ENCODE measurements around the gene S100A2. TPM values are rescaled to one million over a fixed set of nuclear protein-coding genes. Genes with fewer than 3 reads are reported as not detected.

Gene S100A2
- total RNA-seq, 1 experiment from 2014 or later = 4.5 TPM

DNA sequence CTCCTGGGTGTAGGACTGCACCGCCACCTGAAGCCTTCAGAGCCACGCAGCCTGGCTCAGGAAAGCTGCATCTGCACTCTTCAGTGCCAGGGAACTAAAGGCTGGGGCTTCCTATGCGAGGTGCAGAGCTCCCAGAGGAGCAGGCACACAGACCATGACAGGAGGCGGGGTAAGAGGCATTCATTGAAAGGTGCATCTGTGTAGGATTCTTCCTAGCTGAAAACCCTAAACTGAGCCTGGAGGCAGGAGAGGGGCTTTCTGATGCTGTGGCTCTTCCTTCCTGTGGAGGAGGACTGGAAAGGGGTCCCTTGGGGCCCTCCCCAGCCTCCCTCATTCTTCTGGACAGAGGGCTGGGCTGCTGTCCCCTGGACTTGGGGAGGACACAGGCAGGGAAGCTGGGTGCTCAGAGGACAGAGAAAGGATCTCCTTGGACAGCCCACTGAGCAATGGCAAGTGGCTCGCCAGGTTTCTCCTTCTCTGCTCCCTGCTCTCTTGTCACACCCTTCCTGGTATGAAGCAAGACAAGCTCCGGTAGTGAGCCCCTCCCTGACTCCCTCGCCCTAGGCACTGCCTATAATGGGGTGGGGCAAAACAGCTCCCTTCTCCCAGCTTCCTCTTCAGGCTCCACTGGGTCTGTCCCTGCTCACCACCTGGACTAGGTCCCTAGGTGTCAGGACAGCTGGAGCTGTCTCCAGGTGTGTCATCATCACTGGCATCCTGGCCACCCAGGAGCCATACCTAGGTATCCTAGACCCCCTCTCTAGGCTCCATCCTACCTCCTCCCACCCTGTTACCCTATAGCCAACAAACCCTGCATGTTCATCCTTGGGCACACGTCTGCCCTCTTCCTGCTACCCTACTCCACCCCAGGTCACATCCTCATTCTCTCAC lies 49.9 kb downstream of the S100A2 start:
- ChIA-PET CTCF (no interaction called here), POLR2A (ENCODE audit: low non-redundant PET) (no interaction called here)
- no peak overlapping the region for H3K27ac ChIP-seq (ENCODE audit: low read depth, low read length, poor library complexity, severe bottlenecking)
- no peak overlapping the region for H3K4me3 ChIP-seq (ENCODE audit: low read depth, low read length, poor library complexity, severe bottlenecking)
- H3K27me3 ChIP-seq (replicated peaks; ENCODE audit: insufficient read depth, low read depth, low read length, poor library complexity) = no peaks in the 10 kb centered on the region
- H3K4me1 ChIP-seq (ENCODE audit: insufficient read depth, low read length, poor library complexity, severe bottlenecking) = no peaks in the 10 kb centered on the region
- no TSS peak for BruUV-seq (replicated peaks)
- DNase-seq (ENCODE audit: low spot score) = no peak
- TF ChIP-seq EZH2 (IDR thresholded peaks at IDR 0.05; ENCODE audit: borderline replicate concordance, low read depth, low read length, poor library complexity, severe bottlenecking) = no peak
- TF ChIP-seq, protein P1, sequence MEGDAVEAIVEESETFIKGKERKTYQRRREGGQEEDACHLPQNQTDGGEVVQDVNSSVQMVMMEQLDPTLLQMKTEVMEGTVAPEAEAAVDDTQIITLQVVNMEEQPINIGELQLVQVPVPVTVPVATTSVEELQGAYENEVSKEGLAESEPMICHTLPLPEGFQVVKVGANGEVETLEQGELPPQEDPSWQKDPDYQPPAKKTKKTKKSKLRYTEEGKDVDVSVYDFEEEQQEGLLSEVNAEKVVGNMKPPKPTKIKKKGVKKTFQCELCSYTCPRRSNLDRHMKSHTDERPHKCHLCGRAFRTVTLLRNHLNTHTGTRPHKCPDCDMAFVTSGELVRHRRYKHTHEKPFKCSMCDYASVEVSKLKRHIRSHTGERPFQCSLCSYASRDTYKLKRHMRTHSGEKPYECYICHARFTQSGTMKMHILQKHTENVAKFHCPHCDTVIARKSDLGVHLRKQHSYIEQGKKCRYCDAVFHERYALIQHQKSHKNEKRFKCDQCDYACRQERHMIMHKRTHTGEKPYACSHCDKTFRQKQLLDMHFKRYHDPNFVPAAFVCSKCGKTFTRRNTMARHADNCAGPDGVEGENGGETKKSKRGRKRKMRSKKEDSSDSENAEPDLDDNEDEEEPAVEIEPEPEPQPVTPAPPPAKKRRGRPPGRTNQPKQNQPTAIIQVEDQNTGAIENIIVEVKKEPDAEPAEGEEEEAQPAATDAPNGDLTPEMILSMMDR (conservative IDR thresholded peaks at IDR 0.05; ENCODE audit: low read depth, low read length) = no peak
- H3K9me3 ChIP-seq (ENCODE audit: low read depth, low read length, poor library complexity, severe bottlenecking) = no peaks in the 10 kb centered on the region
- H3K36me3 ChIP-seq (ENCODE audit: insufficient read depth, low read length, poor library complexity, severe bottlenecking) = no peaks in the 10 kb centered on the region
- intact Hi-C loops (cut with micrococcal nuclease; ENCODE audit: unreplicated experiment) = loop anchor here (10.0 kb wide), 2 partner anchors 259 to 469 kb away; partner anchors contain the start of genes RAB13 and SLC27A3

GRCh38 chr1:153513666-153514065 lies 52.0 kb downstream of the S100A2 start:
- intact Hi-C loops (cut with micrococcal nuclease; ENCODE audit: unreplicated experiment) = loop anchor here (5.0 to 10.0 kb wide), 3 partner anchors 159 to 471 kb away; partner anchors contain the start of genes ILF2, RAB13 and SLC27A3

GRCh38 chr1:153513023-153513422 lies 52.6 kb downstream of the S100A2 start:
- no peaks in the 10 kb centered on the region for H3K9me3 ChIP-seq (ENCODE audit: low read depth, low read length, poor library complexity, severe bottlenecking)
- BruUV-seq (replicated peaks) = no TSS peak
- H3K4me1 ChIP-seq (ENCODE audit: insufficient read depth, low read length, poor library complexity, severe bottlenecking) = no peaks in the 10 kb centered on the region
- no peak overlapping the region for H3K4me3 ChIP-seq (ENCODE audit: low read depth, low read length, poor library complexity, severe bottlenecking)
- no peaks in the 10 kb centered on the region for H3K27me3 ChIP-seq (replicated peaks; ENCODE audit: insufficient read depth, low read depth, low read length, poor library complexity)
- POLR2A ChIA-PET (ENCODE audit: low non-redundant PET) = no interaction called here
- no peaks in the 10 kb centered on the region for H3K36me3 ChIP-seq (ENCODE audit: insufficient read depth, low read length, poor library complexity, severe bottlenecking)
- no peak overlapping the region for H3K27ac ChIP-seq (ENCODE audit: low read depth, low read length, poor library complexity, severe bottlenecking)
- no peak for DNase-seq (ENCODE audit: low spot score)
- intact Hi-C loops (cut with micrococcal nuclease; ENCODE audit: unreplicated experiment) = loop anchor here (5.0 to 10.0 kb wide), 3 partner anchors 159 to 472 kb away; partner anchors contain the start of genes ILF2, RAB13 and SLC27A3
- CTCF ChIA-PET = no interaction called here
- TF ChIP-seq, protein P1 (conservative IDR thresholded peaks at IDR 0.05; ENCODE audit: low read depth, low read length) = 0 out of 2 replicates have a peak, but pooled peaks have one; percentile 33
- no peak for TF ChIP-seq EZH2 (IDR thresholded peaks at IDR 0.05; ENCODE audit: borderline replicate concordance, low read depth, low read length, poor library complexity, severe bottlenecking)

More at GRCh38 chr1:153513666-153514065, 52.0 kb downstream of the S100A2 start:
- POLR2A ChIA-PET (ENCODE audit: low non-redundant PET) = no interaction called here
- TF ChIP-seq EZH2 (IDR thresholded peaks at IDR 0.05; ENCODE audit: borderline replicate concordance, low read depth, low read length, poor library complexity, severe bottlenecking) = no peak
- TF ChIP-seq, protein P1 (conservative IDR thresholded peaks at IDR 0.05; ENCODE audit: low read depth, low read length) = no peak
- no peak overlapping the region for H3K4me3 ChIP-seq (ENCODE audit: low read depth, low read length, poor library complexity, severe bottlenecking)
- no peaks in the 10 kb centered on the region for H3K27me3 ChIP-seq (replicated peaks; ENCODE audit: insufficient read depth, low read depth, low read length, poor library complexity)
- no peaks in the 10 kb centered on the region for H3K4me1 ChIP-seq (ENCODE audit: insufficient read depth, low read length, poor library complexity, severe bottlenecking)
- H3K27ac ChIP-seq (ENCODE audit: low read depth, low read length, poor library complexity, severe bottlenecking) = no peak overlapping the region
- DNase-seq (ENCODE audit: low spot score) = no peak
- CTCF ChIA-PET = no interaction called here
- no TSS peak for BruUV-seq (replicated peaks)
- no peaks in the 10 kb centered on the region for H3K9me3 ChIP-seq (ENCODE audit: low read depth, low read length, poor library complexity, severe bottlenecking)
- H3K36me3 ChIP-seq (ENCODE audit: insufficient read depth, low read length, poor library complexity, severe bottlenecking) = no peaks in the 10 kb centered on the region

Other genes starting within 250 kb of the S100A2 start
- not detected in 2 replicates for gene PGLYRP4, start 217.0 kb downstream of the S100A2 start, total RNA-seq (2021)
- gene S100A9, start 208.0 kb downstream of the S100A2 start, total RNA-seq (2021) = not detected in 2 replicates
- not detected in 2 replicates for gene S100A12, start 190.2 kb downstream of the S100A2 start, total RNA-seq (2021)
- not detected in 2 replicates for gene S100A8, start 174.8 kb downstream of the S100A2 start, total RNA-seq (2021)
- gene S100A7A, start 149.3 kb downstream of the S100A2 start, total RNA-seq (2021) = not detected in 2 replicates
- gene S100A7, start 105.2 kb downstream of the S100A2 start, total RNA-seq (2021) = not detected in 2 replicates
- gene S100A6, start 29.9 kb downstream of the S100A2 start, total RNA-seq (2021) = 73.6 and 106 TPM in 2 replicates
- gene S100A5, start 24.9 kb downstream of the S100A2 start, total RNA-seq (2021) = not detected in 2 replicates
- gene S100A4, start 20.0 kb downstream of the S100A2 start, total RNA-seq (2021) = 17.8 and 20.0 TPM in 2 replicates
- gene S100A3, start 16.6 kb downstream of the S100A2 start, total RNA-seq (2021) = 0.61 and 0.99 TPM in 2 replicates
- gene S100A16, start 47.3 kb upstream of the S100A2 start, total RNA-seq (2021) = 0.43 TPM in 1 of 2 replicates, not detected in the other
- gene S100A14, start 50.5 kb upstream of the S100A2 start, total RNA-seq (2021) = not detected in 2 replicates
- gene S100A13, start 61.7 kb upstream of the S100A2 start, total RNA-seq (2021) = 11.0 and 18.0 TPM in 2 replicates
- 0.72 TPM in 1 of 2 replicates, not detected in the other for gene S100A1, start 62.6 kb upstream of the S100A2 start, total RNA-seq (2021)
- 99.8 and 101 TPM in 2 replicates for gene CHTOP, start 68.2 kb upstream of the S100A2 start, total RNA-seq (2021)
- gene SNAPIN, start 92.9 kb upstream of the S100A2 start, total RNA-seq (2021) = 47.4 and 55.9 TPM in 2 replicates
- gene ILF2, start 105.1 kb upstream of the S100A2 start, total RNA-seq (2021) = 391 and 420 TPM in 2 replicates
- 0.87 and 1.1 TPM in 2 replicates for gene NPR1, start 112.8 kb upstream of the S100A2 start, total RNA-seq (2021)
- gene INTS3, start 162.2 kb upstream of the S100A2 start, total RNA-seq (2021) = 56.7 and 58.0 TPM in 2 replicates
- gene SLC27A3, start 209.6 kb upstream of the S100A2 start, total RNA-seq (2021) = 5.0 and 5.7 TPM in 2 replicates

Data from A673 (cell line).